Upper lobe of left lung (tissue), 4 donors: ENCODE measurements around the gene STX5.
A peak's percentile ranks its signal among the peaks of the same experiment; 100 is the strongest.

Experiments used
- EP300 ChIP-seq, 4 donors: sonication (generic); formaldehyde crosslinking; IDR thresholded peaks; one replicate each; pipeline ENCODE4 v1.5.1; 2017; ENCODE audit warnings: antibody characterized with exemption in 4 of 4, control low read depth in 2 of 4
- POLR2A ChIP-seq, 4 donors: fragments of 450-650 bp; IDR thresholded peaks; one replicate each; pipeline ENCODE4 v1.5.1; 2016 to 2017; ENCODE audit warnings: antibody characterized with exemption in 4 of 4, mild to moderate bottlenecking in 2 of 4

GRCh38 chr11:62787005-62787759 is 44.7 kb downstream of the STX5 start, which contains the start of gene TMEM179B:
- TF ChIP-seq EP300 (IDR thresholded peaks at IDR 0.05) (peak in 1 of 4 donors; percentile 69), POLR2A (IDR thresholded peaks at IDR 0.05) (peak; percentile 74 to 99 (median 95))
